RPMI7951 (cell line): ENCODE data around the gene ASB10. TPM values are rescaled to one million over a fixed set of nuclear protein-coding genes. Genes with fewer than 3 reads are reported as not detected.
A peak's percentile ranks its signal among the peaks of the same experiment; 100 is the strongest.

Experiments
- DNase-seq: peaks from one replicate; pipeline ENCODE4 v3.0.0-alpha.2; 2012; ENCODE audit warnings: low read depth
- total RNA-seq: library from RNA; depleted of rRNA; stranded (reverse); fragments of >200 nt; shearing (Covaris generic); gene quantifications from 2 replicates; pipeline ENCODE4 v1.2.3, GENCODE V29; 2014; rRNA removed

ASB10 gene, protein sequence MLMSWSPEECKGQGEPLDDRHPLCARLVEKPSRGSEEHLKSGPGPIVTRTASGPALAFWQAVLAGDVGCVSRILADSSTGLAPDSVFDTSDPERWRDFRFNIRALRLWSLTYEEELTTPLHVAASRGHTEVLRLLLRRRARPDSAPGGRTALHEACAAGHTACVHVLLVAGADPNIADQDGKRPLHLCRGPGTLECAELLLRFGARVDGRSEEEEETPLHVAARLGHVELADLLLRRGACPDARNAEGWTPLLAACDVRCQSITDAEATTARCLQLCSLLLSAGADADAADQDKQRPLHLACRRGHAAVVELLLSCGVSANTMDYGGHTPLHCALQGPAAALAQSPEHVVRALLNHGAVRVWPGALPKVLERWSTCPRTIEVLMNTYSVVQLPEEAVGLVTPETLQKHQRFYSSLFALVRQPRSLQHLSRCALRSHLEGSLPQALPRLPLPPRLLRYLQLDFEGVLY
- total RNA-seq: not detected in 2 replicates

DNA sequence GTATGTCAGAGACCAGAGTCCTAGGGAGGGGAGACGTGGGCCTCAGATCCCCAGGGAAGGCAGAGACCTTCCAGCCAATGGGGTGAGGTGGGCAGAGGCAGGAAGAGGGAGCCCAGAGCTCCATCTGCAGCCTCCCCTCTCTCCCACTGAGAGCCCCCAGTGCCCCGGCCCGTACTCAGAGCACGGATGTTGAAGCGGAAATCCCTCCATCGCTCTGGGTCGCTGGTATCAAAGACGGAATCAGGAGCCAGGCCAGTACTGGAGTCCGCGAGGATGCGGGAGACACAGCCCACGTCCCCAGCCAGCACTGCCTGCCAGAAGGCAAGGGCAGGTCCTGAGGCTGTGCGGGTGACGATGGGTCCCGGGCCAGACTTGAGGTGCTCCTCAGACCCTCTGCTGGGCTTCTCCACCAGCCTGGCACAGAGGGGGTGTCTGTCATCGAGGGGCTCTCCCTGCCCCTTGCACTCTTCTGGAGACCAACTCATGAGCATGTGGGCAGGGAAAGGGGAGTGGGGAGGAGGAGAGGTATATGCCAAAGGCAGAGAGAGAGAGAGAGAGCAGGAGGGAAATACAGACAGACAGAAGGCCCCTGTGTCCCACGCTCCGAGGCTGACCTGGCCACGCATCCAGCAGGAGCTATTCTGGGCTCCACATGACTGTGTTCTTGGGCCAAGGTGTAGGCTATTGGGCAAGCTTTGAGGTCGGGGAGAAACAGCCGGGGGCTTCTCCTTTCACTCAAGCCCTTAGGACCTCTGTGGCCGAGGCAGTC is at the start of gene ASB10:
ASB10 (minus strand) TSS at position 611 of the 769 bp plus-strand sequence; CDS start at position 491, 120 bp downstream.
- no peak for DNase-seq

GRCh38 chr7:151236406-151236805 is 49.4 kb upstream of the ASB10 start:
- no peak for DNase-seq

DNA sequence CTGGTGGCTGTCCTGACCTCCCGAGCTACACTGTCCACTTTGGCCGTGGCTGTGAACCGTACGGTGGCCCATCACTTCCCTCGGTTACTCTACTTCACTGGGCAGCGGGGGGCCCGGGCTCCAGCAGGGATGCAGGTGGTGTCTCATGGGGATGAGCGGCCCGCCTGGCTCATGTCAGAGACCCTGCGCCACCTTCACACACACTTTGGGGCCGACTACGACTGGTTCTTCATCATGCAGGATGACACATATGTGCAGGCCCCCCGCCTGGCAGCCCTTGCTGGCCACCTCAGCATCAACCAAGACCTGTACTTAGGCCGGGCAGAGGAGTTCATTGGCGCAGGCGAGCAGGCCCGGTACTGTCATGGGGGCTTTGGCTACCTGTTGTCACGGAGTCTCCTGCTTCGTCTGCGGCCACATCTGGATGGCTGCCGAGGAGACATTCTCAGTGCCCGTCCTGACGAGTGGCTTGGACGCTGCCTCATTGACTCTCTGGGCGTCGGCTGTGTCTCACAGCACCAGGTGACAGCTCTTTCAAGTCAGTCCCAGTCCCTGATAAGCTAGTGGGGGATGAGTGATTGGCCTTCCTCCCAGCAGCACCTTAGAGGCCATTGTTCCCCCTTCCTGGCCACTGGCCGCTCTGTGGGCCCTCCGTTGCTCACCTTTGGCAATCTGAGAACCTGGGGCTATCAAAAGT is 48.2 kb upstream of the ASB10 start:
- no peak for DNase-seq

- DNase-seq: no peak
Observed at GRCh38 chr7:151233804-151234203, 46.8 kb upstream of the ASB10 start.

DNA sequence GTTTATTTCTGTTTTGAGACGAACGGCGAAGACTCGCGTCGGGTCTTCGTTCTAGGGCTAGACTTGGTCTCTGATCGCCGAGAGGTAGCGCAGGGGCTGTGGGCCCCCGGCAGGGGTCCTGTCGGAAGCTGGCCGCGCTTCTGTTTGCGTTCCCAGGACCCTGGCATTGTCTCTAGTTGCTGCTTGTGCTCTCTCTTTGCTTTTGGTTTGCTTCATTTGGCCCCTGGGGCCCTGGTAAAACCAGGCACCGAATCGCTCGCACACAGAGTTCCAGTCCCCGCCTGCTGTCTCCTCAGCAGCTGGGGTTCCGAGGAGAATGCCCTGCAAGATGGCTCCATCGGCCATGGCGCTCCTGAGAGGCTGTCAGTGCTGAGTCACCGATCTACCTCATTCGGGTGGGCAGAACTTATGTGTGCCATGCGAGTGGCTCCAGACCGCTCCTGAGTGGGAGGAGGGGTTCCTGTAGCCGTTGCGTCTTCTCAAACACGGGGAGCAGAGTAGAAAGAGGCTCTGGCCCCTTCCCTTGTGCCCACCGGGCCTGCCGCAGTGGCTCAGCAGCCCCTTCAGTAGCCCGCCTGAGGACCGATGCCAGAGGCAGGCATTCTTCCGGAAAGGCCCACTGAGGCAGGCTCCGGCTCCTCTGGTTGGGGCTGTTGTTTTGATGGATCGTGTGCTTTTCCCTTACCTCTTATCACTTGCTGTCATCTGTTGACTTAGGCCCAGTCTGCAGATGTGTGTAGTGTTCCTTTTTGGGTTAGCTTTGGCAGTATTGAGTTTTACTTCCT is 46.1 kb upstream of the ASB10 start:
- peak; percentile 82 for DNase-seq

DNA sequence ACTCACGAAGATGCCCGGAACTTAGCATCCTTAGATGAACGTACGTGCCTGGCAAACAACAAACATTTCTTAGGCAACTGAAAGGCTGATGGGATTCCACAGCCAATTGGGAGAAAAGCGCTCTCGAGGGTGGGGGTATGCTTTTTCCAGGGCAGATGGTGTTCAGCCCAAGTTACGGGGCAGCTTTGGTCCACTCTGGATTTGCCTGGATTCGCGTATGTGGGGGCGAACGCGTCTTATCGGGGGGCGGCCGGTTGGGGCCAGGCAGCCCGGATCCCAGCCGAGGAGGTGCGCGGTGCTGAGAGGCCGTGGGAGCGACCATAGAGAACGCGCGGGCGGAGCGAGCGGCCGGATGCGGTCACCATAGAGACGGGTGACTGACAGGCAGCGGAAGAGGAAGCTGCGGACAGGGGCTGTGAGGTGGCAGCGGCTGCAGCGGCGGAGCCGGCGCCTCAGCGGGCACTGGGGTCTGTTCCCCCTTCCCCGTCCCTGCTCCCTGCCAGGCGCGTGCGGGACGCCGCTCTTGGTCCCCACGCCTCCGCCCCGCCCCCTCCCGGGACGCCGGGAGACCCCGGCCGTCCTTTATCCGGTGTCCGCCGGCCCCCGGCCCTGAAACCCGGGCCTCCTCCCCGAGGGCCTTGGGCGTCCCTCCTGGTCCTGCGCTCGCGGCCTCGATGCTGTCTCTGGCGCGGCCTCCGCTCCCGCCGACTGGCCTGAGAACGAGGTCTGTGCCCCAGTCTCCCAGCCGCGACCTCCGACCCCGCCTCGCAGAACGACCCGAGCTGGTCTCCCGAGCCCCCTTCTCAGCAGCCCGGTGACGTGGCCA is 45.3 kb upstream of the ASB10 start, which contains the start of gene CHPF2:
CHPF2 (plus strand) TSS at position 393 of the 826 bp plus-strand sequence. CDS start 1,529 bp downstream, outside the sequence.
- peak; percentile 86 for DNase-seq

DNA sequence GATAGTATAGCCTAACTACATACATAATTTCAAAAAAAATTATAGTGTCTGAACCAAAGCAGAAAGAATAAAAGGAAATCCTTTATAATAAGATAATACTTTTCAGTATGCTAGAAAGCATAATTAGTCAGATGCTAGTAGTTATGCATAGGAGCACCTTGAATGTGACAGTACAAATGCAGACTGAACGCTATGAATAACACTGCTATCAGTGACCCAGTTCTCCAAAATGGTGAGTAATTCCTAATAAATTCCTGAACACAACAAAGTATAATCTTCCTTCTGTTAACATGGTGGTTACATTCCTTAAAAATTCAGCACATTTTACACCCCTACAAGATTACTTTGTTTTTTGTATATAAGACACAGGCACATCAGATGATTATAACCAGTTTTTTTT is 44.0 kb upstream of the ASB10 start:
- DNase-seq: no peak

DNA sequence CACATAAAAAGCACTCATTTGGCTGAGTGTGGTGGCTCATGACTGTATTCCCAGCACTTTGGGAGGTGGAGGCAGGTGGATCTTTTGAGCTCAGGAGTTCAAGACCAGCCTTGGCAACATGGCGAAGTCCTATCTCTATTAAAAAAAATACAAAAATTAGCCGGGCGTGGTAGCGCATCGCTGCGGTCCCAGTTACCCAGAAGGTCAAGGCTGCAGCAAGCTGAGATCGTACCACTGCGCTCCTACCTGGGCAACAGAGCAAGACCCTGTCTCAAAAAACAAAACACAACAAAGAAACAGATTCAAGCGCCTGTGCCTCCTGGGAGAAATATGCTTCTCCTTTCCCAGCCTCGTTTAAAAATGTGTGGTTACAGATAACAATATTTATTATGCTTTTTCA is 42.2 kb upstream of the ASB10 start:
- no peak for DNase-seq

- DNase-seq: no peak
Observed at GRCh38 chr7:151228024-151228866, 41.2 kb upstream of the ASB10 start.

- DNase-seq: peak; percentile 98
Observed at GRCh38 chr7:151226875-151227782, 40.1 kb upstream of the ASB10 start, which contains the start of gene ABCF2. Gene ABCF2, minus strand, starts transcription at chr7:151227205. Its CDS starts 747 bp downstream, at chr7:151226458.

DNA sequence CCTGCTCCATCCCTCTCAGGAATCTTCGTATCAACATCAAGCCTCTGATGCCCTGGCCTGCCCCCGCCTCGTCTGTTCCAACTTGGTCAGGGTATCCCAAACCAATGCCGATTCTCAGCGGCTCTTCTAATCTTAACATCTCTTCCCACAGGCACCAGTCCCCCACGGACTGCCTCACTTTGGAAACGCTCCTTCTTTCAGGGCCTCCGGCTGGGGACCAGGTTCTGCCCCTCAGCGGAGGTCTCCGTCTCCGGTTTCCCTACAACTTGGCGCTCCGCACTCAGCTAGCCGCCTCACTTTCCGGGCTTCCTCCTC is 39.5 kb upstream of the ASB10 start:
- DNase-seq: no peak

GRCh38 chr7:151225948-151226510 is 39.0 kb upstream of the ASB10 start:
- no peak for DNase-seq

DNA sequence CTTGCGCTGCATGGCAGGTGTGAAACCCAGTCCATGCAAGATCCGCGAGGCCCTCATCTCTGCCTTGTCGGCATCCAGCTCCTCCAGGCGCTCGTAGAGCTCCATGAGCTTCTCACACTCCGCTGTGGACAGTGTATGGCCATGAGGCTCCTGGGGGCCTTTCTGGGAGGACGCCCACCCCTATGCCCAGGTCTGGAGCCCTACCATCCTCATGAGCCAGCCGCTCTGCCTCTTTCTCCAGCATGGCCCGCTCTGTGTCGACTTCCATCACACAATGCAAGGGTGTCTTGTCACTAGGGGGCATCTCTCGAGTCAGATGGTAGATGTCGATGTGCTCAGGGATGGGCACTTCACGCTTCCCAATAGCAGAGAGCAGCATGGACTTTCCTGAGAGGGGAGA is 36.7 kb upstream of the ASB10 start:
- DNase-seq: no peak

- DNase-seq: no peak
Observed at GRCh38 chr7:151218170-151218569, 31.1 kb upstream of the ASB10 start.

GRCh38 chr7:151215396-151215795 is 28.3 kb upstream of the ASB10 start:
- DNase-seq: no peak

GRCh38 chr7:151213826-151214225 is 26.8 kb upstream of the ASB10 start:
- DNase-seq: no peak

DNA sequence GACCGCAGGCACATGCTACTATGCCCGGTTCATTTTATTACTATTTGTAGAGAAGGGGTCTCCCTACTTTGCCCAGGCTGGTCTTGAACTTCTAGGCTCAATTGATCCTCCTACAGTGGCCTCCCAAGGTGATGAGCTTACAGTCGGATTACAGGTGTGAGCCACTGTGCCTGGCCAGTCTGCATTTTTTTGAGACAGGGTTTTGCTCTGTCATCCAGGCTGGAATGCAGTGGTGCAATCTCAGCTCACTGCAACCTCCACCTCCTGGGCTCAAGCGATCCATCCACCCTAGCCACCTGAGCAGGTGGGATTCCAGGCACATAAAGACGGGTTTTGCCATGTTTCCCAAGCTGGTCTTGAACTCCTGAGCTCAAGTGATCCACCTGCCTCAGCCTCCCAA is 25.6 kb upstream of the ASB10 start:
- DNase-seq: no peak

GRCh38 chr7:151211155-151211772 is 24.2 kb upstream of the ASB10 start:
- no peak for DNase-seq
